IPS-18a (cell line): ENCODE results near the gene AP5Z1.

Source experiments
- H3K27ac ChIP-seq: one replicate; pipeline ENCODE4 v1.5.1; 2013; ENCODE audit warnings: low read length
- H3K27me3 ChIP-seq: one replicate; pipeline ENCODE4 v1.6.1; 2013; ENCODE audit warnings: mild to moderate bottlenecking, low read length; ENCODE audit not compliant: control insufficient read depth, insufficient read depth
- H3K36me3 ChIP-seq: one replicate; pipeline ENCODE4 v1.6.1; 2013; ENCODE audit warnings: low read depth, low read length; ENCODE audit not compliant: control insufficient read depth
- H3K4me1 ChIP-seq: one replicate; pipeline ENCODE4 v1.6.1; 2013; ENCODE audit warnings: low read depth, low read length; ENCODE audit not compliant: control insufficient read depth
- H3K4me3 ChIP-seq: one replicate; pipeline ENCODE4 v1.5.1; 2013; ENCODE audit warnings: low read length
- H3K9ac ChIP-seq: one replicate; pipeline ENCODE4 v1.6.1; 2013; ENCODE audit warnings: mild to moderate bottlenecking, low read length, moderate library complexity
- H3K9me3 ChIP-seq: one replicate; pipeline ENCODE4 v1.6.1; 2013; ENCODE audit warnings: low read depth, low read length; ENCODE audit not compliant: control insufficient read depth

The AP5Z1 gene

GRCh38 chr7:4815121-4815520, 39.7 kb downstream of the AP5Z1 start:
- Histone ChIP-seq H3K27me3 (no peaks in the 10 kb centered on the region), H3K27ac (no peak overlapping the region), H3K36me3 (no peaks in the 10 kb centered on the region), H3K4me1 (no peaks in the 10 kb centered on the region), H3K4me3 (no peak overlapping the region), H3K9ac (no peak overlapping the region), H3K9me3 (no peaks in the 10 kb centered on the region)

- Histone ChIP-seq H3K9ac (no peak overlapping the region), H3K36me3 (no peaks in the 10 kb centered on the region), H3K4me1 (no peaks in the 10 kb centered on the region), H3K27ac (no peak overlapping the region), H3K27me3 (no peaks in the 10 kb centered on the region), H3K9me3 (no peaks in the 10 kb centered on the region), H3K4me3 (no peak overlapping the region)
Measured at GRCh38 chr7:4815609-4816418, 40.4 kb downstream of the AP5Z1 start.

- Histone ChIP-seq H3K4me3 (no peak overlapping the region), H3K4me1 (no peaks in the 10 kb centered on the region), H3K27me3 (no peaks in the 10 kb centered on the region), H3K9ac (no peak overlapping the region), H3K27ac (no peak overlapping the region), H3K9me3 (no peaks in the 10 kb centered on the region), H3K36me3 (no peaks in the 10 kb centered on the region)
Measured at GRCh38 chr7:4816419-4817080, 41.1 kb downstream of the AP5Z1 start.

GRCh38 chr7:4817178-4817901, 41.9 kb downstream of the AP5Z1 start:
- H3K36me3 ChIP-seq: no peaks in the 10 kb centered on the region
- no peaks in the 10 kb centered on the region for H3K4me1 ChIP-seq
- H3K9ac ChIP-seq: no peak overlapping the region

GRCh38 chr7:4818000-4818794, 42.8 kb downstream of the AP5Z1 start:
- Histone ChIP-seq H3K9ac (no peak overlapping the region), H3K27me3 (no peaks in the 10 kb centered on the region), H3K27ac (no peak overlapping the region), H3K4me3 (no peak overlapping the region), H3K9me3 (no peaks in the 10 kb centered on the region), H3K4me1 (no peaks in the 10 kb centered on the region), H3K36me3 (no peaks in the 10 kb centered on the region)

More at GRCh38 chr7:4817178-4817901, 41.9 kb downstream of the AP5Z1 start:
- H3K27ac ChIP-seq: no peak overlapping the region
- no peaks in the 10 kb centered on the region for H3K9me3 ChIP-seq
- no peak overlapping the region for H3K4me3 ChIP-seq
- H3K27me3 ChIP-seq: no peaks in the 10 kb centered on the region

- Histone ChIP-seq H3K36me3 (no peaks in the 10 kb centered on the region), H3K9ac (no peak overlapping the region), H3K4me1 (no peaks in the 10 kb centered on the region), H3K4me3 (no peak overlapping the region), H3K27me3 (no peaks in the 10 kb centered on the region), H3K9me3 (no peaks in the 10 kb centered on the region), H3K27ac (no peak overlapping the region)
Measured at GRCh38 chr7:4819560-4820404, 44.4 kb downstream of the AP5Z1 start.

- no peak overlapping the region for H3K9ac ChIP-seq
- H3K4me1 ChIP-seq: no peaks in the 10 kb centered on the region
- H3K36me3 ChIP-seq: no peaks in the 10 kb centered on the region
- H3K27ac ChIP-seq: no peak overlapping the region
- no peak overlapping the region for H3K4me3 ChIP-seq
- H3K9me3 ChIP-seq: no peaks in the 10 kb centered on the region
- no peaks in the 10 kb centered on the region for H3K27me3 ChIP-seq
Measured at GRCh38 chr7:4820405-4820966, 45.1 kb downstream of the AP5Z1 start.

GRCh38 chr7:4820967-4821471, 45.6 kb downstream of the AP5Z1 start:
- Histone ChIP-seq H3K27ac (no peak overlapping the region), H3K27me3 (no peaks in the 10 kb centered on the region), H3K9ac (no peak overlapping the region)

GRCh38 chr7:4822677-4823076, 47.3 kb downstream of the AP5Z1 start:
- Histone ChIP-seq H3K27ac (no peak overlapping the region), H3K9ac (no peak overlapping the region), H3K36me3 (no peaks in the 10 kb centered on the region), H3K27me3 (no peaks in the 10 kb centered on the region), H3K4me3 (no peak overlapping the region), H3K9me3 (no peaks in the 10 kb centered on the region), H3K4me1 (no peaks in the 10 kb centered on the region)

More at GRCh38 chr7:4820967-4821471, 45.6 kb downstream of the AP5Z1 start:
- Histone ChIP-seq H3K36me3 (no peaks in the 10 kb centered on the region), H3K4me1 (no peaks in the 10 kb centered on the region), H3K9me3 (no peaks in the 10 kb centered on the region), H3K4me3 (no peak overlapping the region)

- Histone ChIP-seq H3K9ac (no peak overlapping the region), H3K36me3 (no peaks in the 10 kb centered on the region), H3K4me3 (no peak overlapping the region), H3K9me3 (no peaks in the 10 kb centered on the region), H3K27ac (no peak overlapping the region), H3K4me1 (no peaks in the 10 kb centered on the region), H3K27me3 (no peaks in the 10 kb centered on the region)
Measured at GRCh38 chr7:4823441-4824119, 48.2 kb downstream of the AP5Z1 start.
